KBM-7 (cell line): Measurements from ENCODE around the gene SEC22C.

ENCODE experiments used
- DNase-seq: peaks from one replicate; pipeline ENCODE4 v3.0.0-alpha.2; 2015
- in situ Hi-C: fragments of 300-500 bp; cut with MboI; formaldehyde crosslinking; loops from 2 replicates; pipeline ENCODE4 v1.14.3; 2020; ENCODE audit warnings: low sequenced_read_pairs, low pct_unique_long_range_greater_than_20kb, mixed read lengths

Gene SEC22C

GRCh38 chr3:42503251-42503924, 78.4 kb downstream of the SEC22C start:
- DNase-seq, result no peak
- in situ Hi-C loops, result no loop called here

GRCh38 chr3:42502429-42503250, 79.1 kb downstream of the SEC22C start, which contains the start of gene VIPR1:
Gene VIPR1, plus strand, starts transcription at chr3:42502643. Its CDS starts 93 bp downstream, at chr3:42502736.
- in situ Hi-C loops, result no loop called here
- peak; percentile 86 for DNase-seq

- DNase-seq, result peak; percentile 74
- in situ Hi-C loops, result no loop called here
Observed at GRCh38 chr3:42501681-42502428, 79.9 kb downstream of the SEC22C start.

GRCh38 chr3:42501321-42501680, 80.5 kb downstream of the SEC22C start:
- in situ Hi-C loops, result no loop called here
- no peak for DNase-seq

- in situ Hi-C loops, result no loop called here
- DNase-seq, result no peak
Observed at GRCh38 chr3:42500909-42501308, 80.9 kb downstream of the SEC22C start.

- DNase-seq, result no peak
- in situ Hi-C loops, result no loop called here
Observed at GRCh38 chr3:42500091-42500490, 81.7 kb downstream of the SEC22C start.

- no peak for DNase-seq
- in situ Hi-C loops, result no loop called here
Observed at GRCh38 chr3:42499478-42499871, 82.3 kb downstream of the SEC22C start.

GRCh38 chr3:42498791-42499477, 82.8 kb downstream of the SEC22C start:
- no peak for DNase-seq
- in situ Hi-C loops, result no loop called here

GRCh38 chr3:42498034-42498433, 83.7 kb downstream of the SEC22C start:
- DNase-seq, result no peak

More at GRCh38 chr3:42498034-42498433, 83.7 kb downstream of the SEC22C start:
- in situ Hi-C loops, result no loop called here
